ENCODE results near the gene RFX4. TPM values are rescaled to one million over a fixed set of nuclear protein-coding genes. Genes with fewer than 3 reads are reported as not detected.

The RFX4 gene
- total RNA-seq, 1 donor from 2014 or later = not detected

- ATAC-seq (no peak), DNase-seq (no peak)
- no peaks in the 10 kb centered on the region for H3K9me3 ChIP-seq
- H3K4me1 ChIP-seq = no peaks in the 10 kb centered on the region
- H3K4me3 ChIP-seq = no peak overlapping the region
- TF ChIP-seq, protein P1, sequence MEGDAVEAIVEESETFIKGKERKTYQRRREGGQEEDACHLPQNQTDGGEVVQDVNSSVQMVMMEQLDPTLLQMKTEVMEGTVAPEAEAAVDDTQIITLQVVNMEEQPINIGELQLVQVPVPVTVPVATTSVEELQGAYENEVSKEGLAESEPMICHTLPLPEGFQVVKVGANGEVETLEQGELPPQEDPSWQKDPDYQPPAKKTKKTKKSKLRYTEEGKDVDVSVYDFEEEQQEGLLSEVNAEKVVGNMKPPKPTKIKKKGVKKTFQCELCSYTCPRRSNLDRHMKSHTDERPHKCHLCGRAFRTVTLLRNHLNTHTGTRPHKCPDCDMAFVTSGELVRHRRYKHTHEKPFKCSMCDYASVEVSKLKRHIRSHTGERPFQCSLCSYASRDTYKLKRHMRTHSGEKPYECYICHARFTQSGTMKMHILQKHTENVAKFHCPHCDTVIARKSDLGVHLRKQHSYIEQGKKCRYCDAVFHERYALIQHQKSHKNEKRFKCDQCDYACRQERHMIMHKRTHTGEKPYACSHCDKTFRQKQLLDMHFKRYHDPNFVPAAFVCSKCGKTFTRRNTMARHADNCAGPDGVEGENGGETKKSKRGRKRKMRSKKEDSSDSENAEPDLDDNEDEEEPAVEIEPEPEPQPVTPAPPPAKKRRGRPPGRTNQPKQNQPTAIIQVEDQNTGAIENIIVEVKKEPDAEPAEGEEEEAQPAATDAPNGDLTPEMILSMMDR (IDR thresholded peaks at IDR 0.05) = no peak
- intact Hi-C loops (cut with DNase I) = no loop called here
- no peaks in the 10 kb centered on the region for H3K27me3 ChIP-seq
- H3K36me3 ChIP-seq = peaks cover 23% of the 10 kb centered on the region
- no peak overlapping the region for H3K27ac ChIP-seq
Observed at GRCh38 chr12:106783515-106783914, 200.7 kb downstream of the RFX4 start.

GRCh38 chr12:106790020-106790419 is 207.2 kb downstream of the RFX4 start:
- TF ChIP-seq, protein P1 (IDR thresholded peaks at IDR 0.05) = no peak
- Histone ChIP-seq H3K4me1 (no peaks in the 10 kb centered on the region), H3K27me3 (no peaks in the 10 kb centered on the region), H3K9me3 (no peaks in the 10 kb centered on the region), H3K36me3 (peaks cover 24% of the 10 kb centered on the region), H3K4me3 (no peak overlapping the region), H3K27ac (no peak overlapping the region)
- DNase-seq (no peak), ATAC-seq (no peak)
- intact Hi-C loops (cut with DNase I) = no loop called here

DNA sequence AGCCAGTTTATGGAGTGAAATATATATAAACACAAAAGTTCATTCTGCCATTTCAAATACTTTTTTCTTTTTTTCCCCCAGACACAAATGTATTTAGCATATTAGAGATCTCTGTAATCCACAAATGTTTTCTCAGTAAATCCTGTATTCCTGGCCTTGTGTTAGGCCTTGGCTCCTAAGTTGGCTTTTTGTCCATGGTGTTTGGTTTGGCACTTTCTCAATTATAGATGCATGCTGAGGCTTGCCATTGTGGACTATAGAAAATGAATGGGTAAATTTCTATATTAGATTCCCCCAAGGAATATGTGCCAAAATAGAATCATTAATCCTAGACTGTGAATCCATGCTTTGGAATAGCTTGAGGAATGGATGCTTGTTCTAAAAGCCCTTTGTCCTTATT is 208.7 kb downstream of the RFX4 start:
- peaks cover 12% of the 10 kb centered on the region for H3K36me3 ChIP-seq
- intact Hi-C loops (cut with DNase I) = no loop called here
- ATAC-seq = no peak
- H3K27me3 ChIP-seq = no peaks in the 10 kb centered on the region
- H3K27ac ChIP-seq = no peak overlapping the region
- TF ChIP-seq, protein P1 (IDR thresholded peaks at IDR 0.05) = no peak
- H3K4me1 ChIP-seq = no peaks in the 10 kb centered on the region
- no peaks in the 10 kb centered on the region for H3K9me3 ChIP-seq
- no peak for DNase-seq
- no peak overlapping the region for H3K4me3 ChIP-seq

GRCh38 chr12:106794369-106794768 is 211.6 kb downstream of the RFX4 start:
- Histone ChIP-seq H3K27ac (no peak overlapping the region), H3K4me1 (no peaks in the 10 kb centered on the region), H3K9me3 (no peaks in the 10 kb centered on the region), H3K36me3 (peaks cover 12% of the 10 kb centered on the region), H3K27me3 (no peaks in the 10 kb centered on the region), H3K4me3 (no peak overlapping the region)
- intact Hi-C loops (cut with DNase I) = no loop called here
- ATAC-seq (no peak), DNase-seq (no peak)
- TF ChIP-seq, protein P1 (IDR thresholded peaks at IDR 0.05) = no peak

- TF ChIP-seq, protein P1 (IDR thresholded peaks at IDR 0.05) = no peak
- Histone ChIP-seq H3K9me3 (no peaks in the 10 kb centered on the region), H3K4me1 (no peaks in the 10 kb centered on the region), H3K27me3 (no peaks in the 10 kb centered on the region), H3K36me3 (peaks cover 21% of the 10 kb centered on the region), H3K4me3 (no peak overlapping the region), H3K27ac (no peak overlapping the region)
- ATAC-seq (no peak), DNase-seq (no peak)
- intact Hi-C loops (cut with DNase I) = no loop called here
Observed at GRCh38 chr12:106801167-106801708, 218.4 kb downstream of the RFX4 start.
